Breast epithelium (tissue), 4 donors: Measurements from ENCODE around the gene ART4. TPM values are rescaled to one million over a fixed set of nuclear protein-coding genes. Genes with fewer than 3 reads are reported as not detected.

Source experiments
- DNase-seq, 2 donors: peaks; one replicate each; pipeline ENCODE4 v3.0.0-alpha.2; 2019; ENCODE audit warnings: low spot score in 2 of 2
- H3K27ac ChIP-seq, 2 donors: fragments of 200-600 bp; sonication (generic) in 1 of 2; one replicate each; pipeline ENCODE4 v1.5.1; 2016 to 2019; ENCODE audit warnings: mild to moderate bottlenecking in 1 of 2
- H3K27me3 ChIP-seq, 2 donors: fragments of 200-600 bp; sonication (generic) in 1 of 2; one replicate each; pipeline versions ENCODE4 v1.5.1 to v1.6.0; 2017 to 2019; ENCODE audit warnings: control low read depth in 1 of 2, mild to moderate bottlenecking in 1 of 2
- H3K36me3 ChIP-seq: fragments of 200-600 bp; one replicate; pipeline ENCODE4 v1.5.1; 2019
- H3K4me1 ChIP-seq, 2 donors: fragments of 200-600 bp; sonication (generic); one replicate each; pipeline ENCODE4 v1.5.1; 2016 to 2019; ENCODE audit warnings: control low read depth in 1 of 2
- H3K4me3 ChIP-seq, 3 donors: fragments of 200-600 bp; sonication (generic); 1 replicate in 2 of 3; 2 replicates in 1 of 3; pipeline ENCODE4 v1.5.1; 2016 to 2019; ENCODE audit warnings: mild to moderate bottlenecking in 3 of 3, moderate library complexity in 2 of 3
- H3K9me3 ChIP-seq, 2 donors: fragments of 200-600 bp; sonication (generic) in 1 of 2; one replicate each; pipeline ENCODE4 v1.5.1; 2016 to 2019; ENCODE audit warnings: control low read depth in 1 of 2
- POLR2A ChIP-seq: fragments of 450-650 bp; IDR thresholded peaks from one replicate; pipeline ENCODE4 v1.6.1; 2016; ENCODE audit warnings: antibody characterized with exemption, mild to moderate bottlenecking, moderate library complexity
- POLR2AphosphoS5 ChIP-seq, 3 donors: sonication (generic); formaldehyde crosslinking; IDR thresholded peaks; one replicate each; pipeline ENCODE4 v1.6.1; 2017; ENCODE audit warnings: antibody characterized with exemption in 3 of 3
- intact Hi-C: fragments of 100-400 bp; cut with DNase I; formaldehyde crosslinking; loops from one replicate; pipeline ENCODE4 v1.15.1; 2023; ENCODE audit warnings: low total_unique reads
- total RNA-seq, 3 donors: library from RNA; depleted of rRNA; stranded (reverse); fragments of >200 nt; gene quantifications; one replicate each; pipeline ENCODE4 v1.1.0, GENCODE V29; 2016
- TF ChIP-seq, protein P1 (sequence below), 3 donors: fragments of 450-650 bp; IDR thresholded peaks; one replicate each; pipeline ENCODE4 v1.5.1; 2016 to 2017; ENCODE audit warnings: antibody characterized with exemption in 3 of 3, mild to moderate bottlenecking in 3 of 3, moderate library complexity in 3 of 3

ART4 gene
- total RNA-seq, 3 donors from 2014 or later, result 0.48 to 1.6 (median 1.0) TPM

DNA sequence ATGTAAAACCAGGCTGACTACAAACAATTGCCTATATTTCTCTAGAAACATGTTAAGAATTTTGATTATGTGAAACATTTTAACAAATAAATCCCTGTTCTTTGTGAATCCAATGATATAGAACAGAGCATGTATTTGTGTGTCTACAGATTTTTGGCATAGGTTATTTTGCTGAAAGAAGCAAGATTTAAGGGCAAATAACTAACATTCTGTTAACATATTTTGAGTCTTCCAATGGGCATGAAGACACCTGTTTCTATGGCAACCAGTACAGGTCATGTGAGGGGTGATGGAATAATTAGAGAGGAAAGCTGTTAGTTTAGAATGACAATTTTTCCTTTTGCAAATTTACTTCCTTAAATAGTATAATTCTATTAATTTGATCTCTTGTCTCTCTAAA lies 8.8 kb downstream of the ART4 start:
- Histone ChIP-seq H3K4me3 (no peak overlapping the region), H3K36me3 (no peaks in the 10 kb centered on the region), H3K9me3 (no peaks in the 10 kb centered on the region), H3K27me3 (no peaks in the 10 kb centered on the region), H3K4me1 (no peaks in the 10 kb centered on the region), H3K27ac (no peak overlapping the region)
- intact Hi-C loops, result no loop called here
- DNase-seq, result no peak
- TF ChIP-seq, protein P1, sequence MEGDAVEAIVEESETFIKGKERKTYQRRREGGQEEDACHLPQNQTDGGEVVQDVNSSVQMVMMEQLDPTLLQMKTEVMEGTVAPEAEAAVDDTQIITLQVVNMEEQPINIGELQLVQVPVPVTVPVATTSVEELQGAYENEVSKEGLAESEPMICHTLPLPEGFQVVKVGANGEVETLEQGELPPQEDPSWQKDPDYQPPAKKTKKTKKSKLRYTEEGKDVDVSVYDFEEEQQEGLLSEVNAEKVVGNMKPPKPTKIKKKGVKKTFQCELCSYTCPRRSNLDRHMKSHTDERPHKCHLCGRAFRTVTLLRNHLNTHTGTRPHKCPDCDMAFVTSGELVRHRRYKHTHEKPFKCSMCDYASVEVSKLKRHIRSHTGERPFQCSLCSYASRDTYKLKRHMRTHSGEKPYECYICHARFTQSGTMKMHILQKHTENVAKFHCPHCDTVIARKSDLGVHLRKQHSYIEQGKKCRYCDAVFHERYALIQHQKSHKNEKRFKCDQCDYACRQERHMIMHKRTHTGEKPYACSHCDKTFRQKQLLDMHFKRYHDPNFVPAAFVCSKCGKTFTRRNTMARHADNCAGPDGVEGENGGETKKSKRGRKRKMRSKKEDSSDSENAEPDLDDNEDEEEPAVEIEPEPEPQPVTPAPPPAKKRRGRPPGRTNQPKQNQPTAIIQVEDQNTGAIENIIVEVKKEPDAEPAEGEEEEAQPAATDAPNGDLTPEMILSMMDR (IDR thresholded peaks at IDR 0.05), result no peak
- TF ChIP-seq POLR2A, result no peak
- TF ChIP-seq POLR2AphosphoS5 (IDR thresholded peaks at IDR 0.05), result no peak

DNA sequence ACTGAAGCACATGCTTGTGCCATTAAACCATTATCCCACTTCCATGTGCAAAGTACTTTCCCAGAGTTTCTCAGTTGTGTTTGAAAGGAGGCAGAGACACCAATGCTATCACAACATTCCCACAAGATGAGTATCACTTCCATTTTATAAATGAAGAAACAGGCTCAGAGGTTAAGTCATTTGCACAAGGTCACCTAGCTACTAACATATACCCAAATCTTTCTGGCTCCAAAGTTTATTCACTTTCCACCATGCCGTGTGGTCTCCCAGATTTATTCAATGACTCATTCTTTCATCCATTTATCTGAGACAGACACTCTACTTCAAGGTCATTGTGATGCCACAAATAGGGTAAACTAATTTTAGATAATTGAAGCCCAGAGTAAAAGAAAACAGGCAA lies 9.4 kb downstream of the ART4 start:
- Histone ChIP-seq H3K4me3 (no peak overlapping the region), H3K36me3 (no peaks in the 10 kb centered on the region), H3K27me3 (no peaks in the 10 kb centered on the region), H3K4me1 (no peaks in the 10 kb centered on the region), H3K9me3 (no peaks in the 10 kb centered on the region), H3K27ac (no peak overlapping the region)
- intact Hi-C loops, result no loop called here
- DNase-seq, result no peak
- TF ChIP-seq POLR2A, result no peak

DNA sequence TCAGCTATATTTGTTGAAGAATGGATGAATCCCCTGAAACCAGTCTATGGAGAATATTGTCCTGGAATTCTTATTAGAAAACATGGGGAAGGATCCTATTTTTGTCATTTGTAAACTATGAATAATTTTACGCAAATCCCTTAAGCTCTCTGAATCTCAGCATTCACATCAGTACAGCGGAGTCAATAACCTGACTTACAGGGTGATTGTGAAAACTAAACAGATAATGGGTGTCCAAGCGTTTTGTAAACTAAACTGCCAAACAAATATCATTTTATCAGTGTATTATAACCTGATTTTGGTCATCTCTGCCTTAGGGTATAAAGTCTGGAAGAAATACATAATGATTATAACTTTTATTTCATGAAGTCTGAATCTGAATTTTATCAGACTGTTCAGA lies 10.0 kb downstream of the ART4 start:
- intact Hi-C loops, result no loop called here
- H3K27ac ChIP-seq, result no peak overlapping the region
- TF ChIP-seq POLR2A, result no peak
- no peak for TF ChIP-seq POLR2AphosphoS5 (IDR thresholded peaks at IDR 0.05)
- TF ChIP-seq, protein P1 (IDR thresholded peaks at IDR 0.05), result no peak
- H3K9me3 ChIP-seq, result no peaks in the 10 kb centered on the region
- no peaks in the 10 kb centered on the region for H3K36me3 ChIP-seq
- H3K4me3 ChIP-seq, result no peak overlapping the region
- no peaks in the 10 kb centered on the region for H3K4me1 ChIP-seq
- H3K27me3 ChIP-seq, result no peaks in the 10 kb centered on the region
- no peak for DNase-seq

DNA sequence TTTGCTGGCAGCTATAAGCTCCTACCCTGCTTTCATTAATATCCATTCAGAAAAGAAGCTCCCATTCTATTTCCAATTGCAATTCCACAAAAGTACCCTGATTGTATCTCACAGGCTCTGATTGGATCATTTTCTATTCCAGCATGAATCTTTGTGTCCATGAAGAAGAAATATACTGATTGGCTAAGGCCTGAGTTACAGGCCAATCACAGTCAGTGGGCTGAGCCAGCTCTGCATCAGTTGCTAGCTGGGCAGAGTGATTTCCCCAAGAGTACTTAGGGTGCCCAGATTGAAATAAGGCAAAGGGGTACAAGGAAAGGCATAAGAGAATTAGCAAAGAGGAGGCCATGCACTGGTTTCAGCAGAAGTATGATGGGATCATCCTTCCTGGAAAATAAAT lies 14.4 kb downstream of the ART4 start:
- intact Hi-C loops, result no loop called here
- no peak for DNase-seq
- no peaks in the 10 kb centered on the region for H3K9me3 ChIP-seq

DNA sequence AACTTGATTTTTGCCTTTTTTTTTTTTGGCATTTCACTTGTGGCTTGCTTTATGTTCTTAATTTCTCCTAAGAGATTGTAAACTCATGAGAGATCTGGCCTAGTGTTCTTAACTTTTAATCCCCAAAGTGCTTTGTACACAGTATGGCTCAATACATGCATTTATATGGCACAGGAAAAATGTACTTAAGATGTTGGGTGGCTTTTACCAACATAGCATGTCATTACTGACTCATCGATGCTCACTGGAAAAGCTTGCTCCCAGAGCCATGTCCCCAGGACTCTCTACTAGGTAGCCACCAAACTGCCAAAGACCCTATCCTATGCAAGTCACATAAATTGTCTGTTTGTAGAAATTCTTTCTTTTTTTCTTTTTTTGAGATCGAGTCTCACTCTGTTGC lies 16.3 kb downstream of the ART4 start:
- no peak overlapping the region for H3K4me3 ChIP-seq

More for the DNA sequence above, 14.4 kb downstream of the ART4 start:
- TF ChIP-seq, protein P1 (IDR thresholded peaks at IDR 0.05), result no peak
- no peak for TF ChIP-seq POLR2A
- no peak for TF ChIP-seq POLR2AphosphoS5 (IDR thresholded peaks at IDR 0.05)
- no peak overlapping the region for H3K27ac ChIP-seq
- no peaks in the 10 kb centered on the region for H3K36me3 ChIP-seq
- no peak overlapping the region for H3K4me3 ChIP-seq
- no peaks in the 10 kb centered on the region for H3K4me1 ChIP-seq
- no peaks in the 10 kb centered on the region for H3K27me3 ChIP-seq

More for the DNA sequence above, 16.3 kb downstream of the ART4 start:
- Histone ChIP-seq H3K9me3 (no peaks in the 10 kb centered on the region), H3K4me1 (no peaks in the 10 kb centered on the region), H3K27me3 (no peaks in the 10 kb centered on the region), H3K36me3 (no peaks in the 10 kb centered on the region), H3K27ac (no peak overlapping the region)
- intact Hi-C loops, result no loop called here
- DNase-seq, result no peak
- TF ChIP-seq POLR2A (no peak), POLR2AphosphoS5 (IDR thresholded peaks at IDR 0.05) (no peak)
- TF ChIP-seq, protein P1 (IDR thresholded peaks at IDR 0.05), result no peak
